HCT116 (cell line): ENCODE data around the gene CLCN5. TPM values are rescaled to one million over a fixed set of nuclear protein-coding genes. Genes with fewer than 3 reads are reported as not detected.

Experiments used
- ATAC-seq: fragments of 200-7000 bp; cut with Tn5 transposase; 2 replicates; pipeline ENCODE4 v1.9.1; 2020; ENCODE audit warnings: mild to moderate bottlenecking, moderate library complexity
- BruUV-seq: library from RNA; stranded (reverse); fragments of 400-500 nt; replicated peaks from 2 replicates; lab custom pipeline; 2021; lab: Mats Ljungman, UMichigan
- CTCF ChIA-PET: fragments of 300-600 bp; sonication (Branson Sonifier 250); formaldehyde crosslinking; loops from one replicate; lab custom pipeline; 2021; ENCODE audit warnings: antibody characterized with exemption; lab: Charles Lee
- POLR2A ChIA-PET: fragments of 300-600, 350-600 bp; sonication (Branson Sonifier 250); formaldehyde crosslinking; loops from one replicate; lab custom pipeline; 2021; ENCODE audit warnings: antibody characterized with exemption; lab: Charles Lee
- RAD21 ChIA-PET, 2 experiments: fragments of 300-600 bp; sonication (Branson Sonifier 250); formaldehyde crosslinking; loops; one replicate each; lab custom pipeline; 2023; ENCODE audit warnings: low total read pairs in 2 of 2; ENCODE audit not compliant: uncharacterized antibody in 2 of 2, unreplicated experiment in 2 of 2, low non-redundant PET in 1 of 2; lab: Charles Lee
- DNase-seq: peaks from one replicate; pipeline ENCODE4 v3.0.0-alpha.2; 2010; ENCODE audit warnings: low read depth, low spot score
- H2AFZ ChIP-seq: fragments of 200-600 bp; shearing (Covaris generic), sonication (generic); 2 replicates; pipeline ENCODE4 v1.6.1; 2017; ENCODE audit warnings: low read depth, mixed run types, mixed read lengths, antibody characterized with exemption, low read length; ENCODE audit not compliant: poor library complexity, severe bottlenecking
- H3K27ac ChIP-seq: 2 replicates; pipeline ENCODE4 v1.5.1; 2012; ENCODE audit warnings: low read depth, low read length
- H3K27me3 ChIP-seq: fragments of 200-600 bp; sonication (generic); 2 replicates; pipeline ENCODE4 v1.6.1; 2016; ENCODE audit warnings: mixed run types, low read length, mixed read lengths; ENCODE audit not compliant: insufficient read depth
- H3K36me3 ChIP-seq, 2 experiments: fragments of 200-500 bp in 1 of 2; fragments of 200-600 bp in 1 of 2; sonication (Bioruptor generic) in 1 of 2; sonication (generic) in 1 of 2; 2 replicates each; pipeline versions ENCODE4 v1.5.1 to v1.6.1; 2014 to 2016; ENCODE audit warnings: low read length in 2 of 2, inconsistent platforms in 1 of 2, mixed read lengths in 1 of 2, mixed run types in 1 of 2; ENCODE audit not compliant: insufficient read depth in 2 of 2, control insufficient read depth in 1 of 2
- H3K4me1 ChIP-seq, 2 experiments: fragments of 200-600 bp in 1 of 2; sonication (generic) in 1 of 2; 2 replicates each; pipeline versions ENCODE4 v1.5.1 to v1.6.1; 2012 to 2017; ENCODE audit warnings: low read length in 2 of 2, inconsistent platforms in 1 of 2, mild to moderate bottlenecking in 1 of 2, mixed read lengths in 1 of 2, mixed run types in 1 of 2, moderate library complexity in 1 of 2; ENCODE audit not compliant: insufficient read depth in 2 of 2, control insufficient read depth in 1 of 2
- H3K4me2 ChIP-seq: fragments of 200-600 bp; sonication (generic); 2 replicates; pipeline ENCODE4 v1.6.1; 2017; ENCODE audit warnings: mixed run types, low read length, mixed read lengths
- H3K4me3 ChIP-seq, 2 experiments: fragments of 200-600 bp in 1 of 2; sonication (generic) in 1 of 2; replicated peaks in 1 of 2; 2 replicates each; pipeline ENCODE4 v1.5.1; 2011 to 2016; ENCODE audit warnings: low read length in 2 of 2, control low read depth in 1 of 2, low read depth in 1 of 2, mild to moderate bottlenecking in 1 of 2, mixed read lengths in 1 of 2, mixed run types in 1 of 2
- H3K79me2 ChIP-seq: fragments of 200-600 bp; sonication (generic); 2 replicates; pipeline ENCODE4 v1.6.1; 2017; ENCODE audit warnings: mild to moderate bottlenecking, mixed run types, low read length, moderate library complexity, mixed read lengths; ENCODE audit not compliant: insufficient read depth
- H3K9ac ChIP-seq: fragments of 200-600 bp; sonication (generic); 2 replicates; pipeline ENCODE4 v1.6.1; 2016; ENCODE audit warnings: low read length, mixed read lengths
- H3K9me2 ChIP-seq: fragments of 200-600 bp; sonication (generic), shearing (Covaris generic); 2 replicates; pipeline ENCODE4 v1.6.1; 2017; ENCODE audit warnings: mixed run types, mild to moderate bottlenecking, moderate library complexity; ENCODE audit not compliant: insufficient read depth
- H3K9me3 ChIP-seq, 2 experiments: fragments of 200-500 bp in 1 of 2; fragments of 200-600 bp in 1 of 2; sonication (Bioruptor generic) in 1 of 2; sonication (generic) in 1 of 2; 2 replicates each; pipeline ENCODE4 v1.6.1; 2014 to 2017; ENCODE audit warnings: low read length in 2 of 2, mixed read lengths in 2 of 2, inconsistent platforms in 1 of 2, low read depth in 1 of 2, mild to moderate bottlenecking in 1 of 2, mixed run types in 1 of 2, moderate library complexity in 1 of 2; ENCODE audit not compliant: control insufficient read depth in 1 of 2, insufficient read depth in 1 of 2
- H4K20me1 ChIP-seq: fragments of 200-600 bp; sonication (generic), shearing (Covaris generic); 2 replicates; pipeline ENCODE4 v1.6.1; 2017; ENCODE audit warnings: mixed run types, mild to moderate bottlenecking, moderate library complexity; ENCODE audit not compliant: insufficient read depth
- EZH2phosphoT487 ChIP-seq: fragments of 200-600 bp; IDR thresholded peaks from 2 replicates; pipeline ENCODE4 v1.6.1; 2018; ENCODE audit warnings: antibody characterized with exemption, borderline replicate concordance
- JUND ChIP-seq: IDR thresholded peaks from 2 replicates; pipeline ENCODE4 v1.6.1; 2012
- POLR2AphosphoS5 ChIP-seq: IDR thresholded peaks from 2 replicates; pipeline ENCODE4 v1.6.1; 2011; ENCODE audit warnings: mild to moderate bottlenecking, low read depth, low read length, moderate library complexity
- SIN3A ChIP-seq: IDR thresholded peaks from 2 replicates; pipeline ENCODE4 v1.6.1; 2012; ENCODE audit warnings: low read depth
- SRF ChIP-seq: IDR thresholded peaks from 2 replicates; pipeline ENCODE4 v1.6.1; 2012; ENCODE audit warnings: low read depth
- TCF7L2 ChIP-seq: IDR thresholded peaks from 2 replicates; pipeline ENCODE4 v1.7.0; 2011; ENCODE audit warnings: borderline replicate concordance, inconsistent platforms; ENCODE audit not compliant: insufficient read depth, insufficient read length; ENCODE audit errors: extremely low read depth
- YY1 ChIP-seq: IDR thresholded peaks from 2 replicates; pipeline ENCODE4 v1.6.1; 2011; ENCODE audit warnings: low read length, low read depth, moderate library complexity, mild to moderate bottlenecking; ENCODE audit not compliant: insufficient replicate concordance; ENCODE audit errors: extremely low read depth
- ZBTB33 ChIP-seq: IDR thresholded peaks from 2 replicates; pipeline ENCODE4 v1.6.1; 2011; ENCODE audit warnings: mild to moderate bottlenecking, low read length, moderate library complexity; ENCODE audit not compliant: insufficient replicate concordance; ENCODE audit errors: extremely low read depth
- intact Hi-C: fragments of 100-400 bp; cut with micrococcal nuclease; formaldehyde crosslinking; loops from 2 replicates; pipeline ENCODE4 v1.10.0; 2022
- total RNA-seq: library from RNA; stranded (reverse); gene quantifications from one replicate; pipeline ENCODE4 v1.2.1, GENCODE V29; 2021; ENCODE audit not compliant: unreplicated experiment
- TF ChIP-seq, protein P1 (sequence below): IDR thresholded peaks from 2 replicates; pipeline ENCODE4 v1.6.1; 2012

CLCN5 gene
- total RNA-seq, 1 experiment from 2014 or later = 6.1 TPM

- H3K27ac ChIP-seq = no peak overlapping the region
- no peak overlapping the region for H3K9ac ChIP-seq
- peaks cover 6 to 41% of the 10 kb centered on the region in 2 experiments for H3K4me1 ChIP-seq
- TF ChIP-seq YY1 (no peak), SIN3A (no peak), EZH2phosphoT487 (no peak), TCF7L2 (no peak), POLR2AphosphoS5 (no peak), ZBTB33 (no peak), JUND (no peak), SRF (no peak)
- TF ChIP-seq, protein P1, sequence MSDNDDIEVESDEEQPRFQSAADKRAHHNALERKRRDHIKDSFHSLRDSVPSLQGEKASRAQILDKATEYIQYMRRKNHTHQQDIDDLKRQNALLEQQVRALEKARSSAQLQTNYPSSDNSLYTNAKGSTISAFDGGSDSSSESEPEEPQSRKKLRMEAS = no peak
- no peaks in the 10 kb centered on the region for H3K79me2 ChIP-seq
- intact Hi-C loops = no loop called here
- ChIA-PET CTCF (no interaction called here), POLR2A (no interaction called here), RAD21 (no interaction called here)
- no peaks in the 10 kb centered on the region for H4K20me1 ChIP-seq
- H3K9me2 ChIP-seq = no peaks in the 10 kb centered on the region
- H3K27me3 ChIP-seq = no peaks in the 10 kb centered on the region
- no peak for ATAC-seq
- H3K9me3 ChIP-seq = no peaks in the 10 kb centered on the region
- H3K4me2 ChIP-seq = no peak overlapping the region
- H2AFZ ChIP-seq = no peak overlapping the region
- no peaks in the 10 kb centered on the region for H3K36me3 ChIP-seq
- DNase-seq = no peak
- no peak overlapping the region for H3K4me3 ChIP-seq
- no TSS peak for BruUV-seq
Measured at GRCh38 chrX:49991758-49992157, 69.4 kb downstream of the CLCN5 start.
